GM20000 (cell line): ENCODE data around the gene ZNF728.
"Not testable (repeated sequence)": the region's sequence is repeated elsewhere in the genome, so short reads cannot be mapped to it uniquely, and the experiment has no call there.

ENCODE experiments used
- DNase-seq: peaks from one replicate; pipeline ENCODE4 v3.0.0; 2012; ENCODE audit warnings: low spot score
- CTCF ChIP-seq: IDR thresholded peaks from 2 replicates; pipeline ENCODE4 v1.5.1; 2012; ENCODE audit warnings: mild to moderate bottlenecking, control low read depth; ENCODE audit errors: extremely low read depth, missing control alignments

ZNF728 gene

GRCh38 chr19:22945560-22945959 is 57.4 kb downstream of the ZNF728 start:
- no peak for DNase-seq
- no peak for TF ChIP-seq CTCF

GRCh38 chr19:22935151-22935550 is 67.8 kb downstream of the ZNF728 start:
- no peak for DNase-seq
- TF ChIP-seq CTCF, result no peak

DNA sequence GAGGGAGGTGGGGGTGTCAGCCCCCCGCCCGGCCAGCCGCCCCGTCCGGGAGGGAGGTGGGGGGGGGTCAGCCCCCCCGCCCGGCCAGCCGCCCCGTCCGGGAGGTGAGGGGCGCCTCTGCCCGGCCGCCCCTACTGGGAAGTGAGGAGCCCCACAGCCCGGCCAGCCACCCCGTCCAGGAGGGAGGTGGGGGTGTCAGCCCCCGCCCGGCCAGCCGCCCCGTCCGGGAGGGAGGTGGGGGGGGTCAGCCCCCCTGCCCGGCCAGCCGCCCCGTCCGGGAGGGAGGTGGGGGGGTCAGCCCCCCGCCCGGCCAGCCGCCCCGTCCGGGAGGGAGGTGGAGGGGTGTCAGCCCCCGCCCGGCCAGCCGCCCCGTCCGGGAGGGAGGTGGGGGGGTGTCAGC is 75.4 kb downstream of the ZNF728 start:
- not testable (repeated sequence) for DNase-seq

DNA sequence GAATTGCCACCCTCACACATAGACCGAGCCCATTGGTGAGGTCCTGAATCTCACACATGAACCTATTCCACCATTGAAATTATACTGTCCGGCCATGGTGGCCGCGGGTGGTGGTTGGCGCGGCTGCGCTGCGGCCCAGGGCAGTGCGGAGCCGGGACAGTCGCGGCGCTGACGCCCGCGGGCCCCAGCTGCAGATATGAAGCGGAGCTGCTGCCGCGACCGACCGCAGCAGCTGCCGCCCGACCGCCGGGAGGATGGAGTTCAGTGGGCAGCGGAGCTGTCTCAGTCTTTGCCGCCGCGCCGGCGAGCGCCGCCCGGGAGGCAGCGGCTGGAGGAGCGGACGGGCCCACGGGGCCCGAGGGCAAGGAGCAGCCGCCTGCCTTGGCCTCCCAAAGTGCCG is 77.8 kb downstream of the ZNF728 start:
- DNase-seq, result not testable (repeated sequence)
